WTC11 (cell line): ENCODE data around the gene TPK1. TPM values are rescaled to one million over a fixed set of nuclear protein-coding genes. Genes with fewer than 3 reads are reported as not detected.

Experiments
- ATAC-seq: fragments of 200-7000 bp; cut with Tn5 transposase; 2 replicates; pipeline ENCODE4 v1.10.0; 2021; ENCODE audit warnings: mild to moderate bottlenecking, moderate library complexity
- CTCF ChIA-PET: fragments of 300-600 bp; sonication (Branson Sonifier 250); formaldehyde crosslinking; loops from one replicate; lab custom pipeline; 2021; ENCODE audit warnings: antibody characterized with exemption; lab: Charles Lee
- POLR2A ChIA-PET: fragments of 350-600 bp; sonication (Branson Sonifier 250); formaldehyde crosslinking; loops from one replicate; lab custom pipeline; 2021; ENCODE audit warnings: antibody characterized with exemption; lab: Charles Lee
- DNase-seq: peaks from one replicate; pipeline ENCODE4 v3.0.0; 2021; ENCODE audit warnings: low spot score
- H3K27ac Mint-ChIP-seq: 2 replicates; pipeline ENCODE4 v1.8.0; 2021; ENCODE audit warnings: mixed read lengths
- H3K27me3 Mint-ChIP-seq: 2 replicates; pipeline ENCODE4 v1.8.0; 2021; ENCODE audit warnings: low read depth, mild to moderate bottlenecking, moderate library complexity, mixed read lengths
- H3K36me3 Mint-ChIP-seq: 2 replicates; pipeline ENCODE4 v1.8.0; 2021; ENCODE audit warnings: mixed read lengths
- H3K4me1 Mint-ChIP-seq: 2 replicates; pipeline ENCODE4 v1.8.0; 2022; ENCODE audit warnings: mixed read lengths
- H3K4me3 Mint-ChIP-seq: 2 replicates; pipeline ENCODE4 v1.8.0; 2021; ENCODE audit warnings: mild to moderate bottlenecking, moderate library complexity, mixed read lengths
- H3K9me3 Mint-ChIP-seq: 2 replicates; pipeline ENCODE4 v1.8.0; 2021; ENCODE audit warnings: mixed read lengths
- ATF1 ChIP-seq: sonication (generic); formaldehyde crosslinking; IDR thresholded peaks from 2 replicates; pipeline ENCODE4 v1.8.1; 2023; ENCODE audit warnings: mild to moderate bottlenecking, moderate library complexity, missing genetic modification reagents
- ELF4 ChIP-seq: sonication (generic); formaldehyde crosslinking; IDR thresholded peaks from 2 replicates; pipeline ENCODE4 v1.8.1; 2022; ENCODE audit warnings: low read depth, mild to moderate bottlenecking, moderate library complexity, missing genetic modification reagents
- EMX1 ChIP-seq: fragments of 250-450 bp; sonication (Bioruptor Pico); IDR thresholded peaks from 2 replicates; pipeline ENCODE4 v1.8.0; 2021; ENCODE audit warnings: mild to moderate bottlenecking
- ESRRA ChIP-seq: sonication (generic); formaldehyde crosslinking; IDR thresholded peaks from 2 replicates; pipeline ENCODE4 v1.8.1; 2022; ENCODE audit warnings: mild to moderate bottlenecking, missing genetic modification reagents, borderline replicate concordance
- FOXJ3 ChIP-seq: sonication (generic); formaldehyde crosslinking; IDR thresholded peaks from 2 replicates; pipeline ENCODE4 v1.9.0; 2021; ENCODE audit warnings: missing genetic modification reagents, mild to moderate bottlenecking, borderline replicate concordance
- MYBL2 ChIP-seq: sonication (generic); formaldehyde crosslinking; IDR thresholded peaks from 2 replicates; pipeline ENCODE4 v1.8.1; 2023; ENCODE audit warnings: mild to moderate bottlenecking, moderate library complexity, missing genetic modification reagents
- NFE2L1 ChIP-seq: sonication (generic); formaldehyde crosslinking; IDR thresholded peaks from 2 replicates; pipeline ENCODE4 v1.8.1; 2023; ENCODE audit warnings: missing genetic modification reagents
- NFYB ChIP-seq: sonication (generic); formaldehyde crosslinking; conservative IDR thresholded peaks from 2 replicates; pipeline ENCODE4 v1.8.0; 2022; ENCODE audit warnings: low read depth, missing genetic modification reagents
- OVOL2 ChIP-seq: fragments of 250-450 bp; sonication (Bioruptor Pico); IDR thresholded peaks from 2 replicates; pipeline ENCODE4 v1.9.0; 2021; ENCODE audit warnings: mild to moderate bottlenecking, borderline replicate concordance
- PRRX2 ChIP-seq: fragments of 250-450 bp; sonication (Bioruptor Pico); IDR thresholded peaks from 2 replicates; pipeline ENCODE4 v1.8.0; 2021; ENCODE audit warnings: mild to moderate bottlenecking
- RELA ChIP-seq: sonication (generic); formaldehyde crosslinking; IDR thresholded peaks from 2 replicates; pipeline ENCODE4 v1.8.1; 2022; ENCODE audit warnings: missing genetic modification reagents, mild to moderate bottlenecking, borderline replicate concordance
- RORB ChIP-seq: fragments of 250-450 bp; sonication (Bioruptor Pico); IDR thresholded peaks from 2 replicates; pipeline ENCODE4 v1.9.0; 2021; ENCODE audit warnings: mild to moderate bottlenecking
- SMAD3 ChIP-seq: sonication (generic); formaldehyde crosslinking; IDR thresholded peaks from 2 replicates; pipeline ENCODE4 v1.8.0; 2022; ENCODE audit warnings: missing genetic modification reagents, mild to moderate bottlenecking, borderline replicate concordance
- SMAD4 ChIP-seq: sonication (generic); formaldehyde crosslinking; IDR thresholded peaks from 2 replicates; pipeline ENCODE4 v1.8.0; 2022; ENCODE audit warnings: mild to moderate bottlenecking, missing genetic modification reagents
- TCF7 ChIP-seq: sonication (generic); formaldehyde crosslinking; IDR thresholded peaks from 2 replicates; pipeline ENCODE4 v1.8.0; 2022; ENCODE audit warnings: mild to moderate bottlenecking, low read depth, missing genetic modification reagents, moderate library complexity
- ZNF219 ChIP-seq: sonication (generic); formaldehyde crosslinking; IDR thresholded peaks from 2 replicates; pipeline ENCODE4 v1.8.0; 2023; ENCODE audit warnings: missing genetic modification reagents, mild to moderate bottlenecking, borderline replicate concordance
- ZNF263 ChIP-seq: sonication (generic); formaldehyde crosslinking; IDR thresholded peaks from 2 replicates; pipeline ENCODE4 v1.8.1; 2022; ENCODE audit warnings: low read depth, mild to moderate bottlenecking, moderate library complexity, missing genetic modification reagents
- ZNF416 ChIP-seq: fragments of 250-450 bp; sonication (Bioruptor Pico); IDR thresholded peaks from 2 replicates; pipeline ENCODE4 v1.9.0; 2021; ENCODE audit warnings: mild to moderate bottlenecking, inconsistent platforms
- ZNF423 ChIP-seq: fragments of 250-450 bp; sonication (Bioruptor Pico); IDR thresholded peaks from 2 replicates; pipeline ENCODE4 v2.1.2; 2022; ENCODE audit warnings: mild to moderate bottlenecking, moderate library complexity
- total RNA-seq: library from RNA; stranded (reverse); gene quantifications from 3 replicates; pipeline ENCODE4 v1.2.3, GENCODE V29; 2021
- TF ChIP-seq, protein P1 (sequence below): sonication (generic); formaldehyde crosslinking; IDR thresholded peaks from 2 replicates; pipeline ENCODE4 v1.8.1; 2023; ENCODE audit warnings: mild to moderate bottlenecking, missing genetic modification reagents
- TF ChIP-seq, protein P2 (sequence below): sonication (generic); formaldehyde crosslinking; IDR thresholded peaks from 2 replicates; pipeline ENCODE4 v1.8.1; 2022; ENCODE audit warnings: mild to moderate bottlenecking, moderate library complexity, missing genetic modification reagents
- TF ChIP-seq, protein P3 (sequence below): sonication (generic); formaldehyde crosslinking; IDR thresholded peaks from 2 replicates; pipeline ENCODE4 v1.8.0; 2022; ENCODE audit warnings: mild to moderate bottlenecking, missing genetic modification reagents
- TF ChIP-seq, protein P4 (sequence below): fragments of 200-600 bp; IDR thresholded peaks from 2 replicates; pipeline ENCODE4 v1.8.0; 2022; ENCODE audit warnings: antibody characterized with exemption
- TF ChIP-seq, protein P5 (sequence below): sonication (generic); formaldehyde crosslinking; IDR thresholded peaks from 2 replicates; pipeline ENCODE4 v1.8.0; 2022; ENCODE audit warnings: mild to moderate bottlenecking, missing genetic modification reagents
- TF ChIP-seq, protein P6 (sequence below): sonication (generic); formaldehyde crosslinking; conservative IDR thresholded peaks from 2 replicates; pipeline ENCODE4 v1.8.1; 2022; ENCODE audit warnings: mild to moderate bottlenecking, missing genetic modification reagents
- TF ChIP-seq, protein P7 (sequence below): sonication (generic); formaldehyde crosslinking; IDR thresholded peaks from 2 replicates; pipeline ENCODE4 v1.8.0; 2022; ENCODE audit warnings: missing genetic modification reagents

TPK1 gene
- total RNA-seq, 1 experiment from 2014 or later, result 2.7 TPM

DNA sequence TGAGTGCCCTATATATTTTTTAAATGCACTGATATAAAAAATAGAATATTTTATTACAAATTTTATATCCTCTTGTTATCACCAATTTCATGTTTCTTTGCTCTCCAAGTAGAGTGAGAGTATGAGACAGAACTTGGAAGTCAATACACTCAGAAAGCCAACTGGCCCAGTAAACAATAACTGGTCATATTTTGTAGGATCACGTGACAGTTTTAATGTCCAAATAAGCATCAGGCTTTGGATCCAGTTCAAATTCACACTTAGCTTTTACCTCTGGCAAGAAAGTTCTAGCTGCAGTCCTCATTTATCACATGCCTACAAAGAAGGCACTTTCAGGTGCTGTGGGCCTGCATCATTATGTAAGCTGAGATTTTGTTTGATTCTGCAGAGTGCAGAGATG lies 21.6 kb upstream of the TPK1 start:
- DNase-seq (no peak), ATAC-seq (no peak)
- peaks cover 15% of the 10 kb centered on the region for H3K4me1 Mint-ChIP-seq
- H3K27me3 Mint-ChIP-seq, result no peaks in the 10 kb centered on the region
- no peak overlapping the region; the same call in 1 of the 2 replicates for H3K27ac Mint-ChIP-seq
- CTCF ChIA-PET, result no interaction called here
- no peaks in the 10 kb centered on the region for H3K36me3 Mint-ChIP-seq
- no peaks in the 10 kb centered on the region for H3K9me3 Mint-ChIP-seq
- POLR2A ChIA-PET, result no interaction called here
- TF ChIP-seq ZNF416 (CRISPR knock-in tag) (no peak), SMAD3 (CRISPR knock-in tag) (no peak), ATF1 (CRISPR knock-in tag) (no peak), ELF4 (CRISPR knock-in tag) (no peak), SMAD4 (CRISPR knock-in tag) (no peak), ESRRA (no peak), NFE2L1 (no peak), RELA (CRISPR knock-in tag) (no peak)
- TF ChIP-seq, protein P1, sequence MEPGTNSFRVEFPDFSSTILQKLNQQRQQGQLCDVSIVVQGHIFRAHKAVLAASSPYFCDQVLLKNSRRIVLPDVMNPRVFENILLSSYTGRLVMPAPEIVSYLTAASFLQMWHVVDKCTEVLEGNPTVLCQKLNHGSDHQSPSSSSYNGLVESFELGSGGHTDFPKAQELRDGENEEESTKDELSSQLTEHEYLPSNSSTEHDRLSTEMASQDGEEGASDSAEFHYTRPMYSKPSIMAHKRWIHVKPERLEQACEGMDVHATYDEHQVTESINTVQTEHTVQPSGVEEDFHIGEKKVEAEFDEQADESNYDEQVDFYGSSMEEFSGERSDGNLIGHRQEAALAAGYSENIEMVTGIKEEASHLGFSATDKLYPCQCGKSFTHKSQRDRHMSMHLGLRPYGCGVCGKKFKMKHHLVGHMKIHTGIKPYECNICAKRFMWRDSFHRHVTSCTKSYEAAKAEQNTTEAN, result no peak
- TF ChIP-seq, protein P2, sequence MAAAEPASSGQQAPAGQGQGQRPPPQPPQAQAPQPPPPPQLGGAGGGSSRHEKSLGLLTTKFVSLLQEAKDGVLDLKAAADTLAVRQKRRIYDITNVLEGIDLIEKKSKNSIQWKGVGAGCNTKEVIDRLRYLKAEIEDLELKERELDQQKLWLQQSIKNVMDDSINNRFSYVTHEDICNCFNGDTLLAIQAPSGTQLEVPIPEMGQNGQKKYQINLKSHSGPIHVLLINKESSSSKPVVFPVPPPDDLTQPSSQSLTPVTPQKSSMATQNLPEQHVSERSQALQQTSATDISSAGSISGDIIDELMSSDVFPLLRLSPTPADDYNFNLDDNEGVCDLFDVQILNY (CRISPR knock-in tag), result no peak
- TF ChIP-seq, protein P3, sequence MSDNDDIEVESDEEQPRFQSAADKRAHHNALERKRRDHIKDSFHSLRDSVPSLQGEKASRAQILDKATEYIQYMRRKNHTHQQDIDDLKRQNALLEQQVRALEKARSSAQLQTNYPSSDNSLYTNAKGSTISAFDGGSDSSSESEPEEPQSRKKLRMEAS (CRISPR knock-in tag), result no peak
- no peak overlapping the region for H3K4me3 Mint-ChIP-seq

DNA sequence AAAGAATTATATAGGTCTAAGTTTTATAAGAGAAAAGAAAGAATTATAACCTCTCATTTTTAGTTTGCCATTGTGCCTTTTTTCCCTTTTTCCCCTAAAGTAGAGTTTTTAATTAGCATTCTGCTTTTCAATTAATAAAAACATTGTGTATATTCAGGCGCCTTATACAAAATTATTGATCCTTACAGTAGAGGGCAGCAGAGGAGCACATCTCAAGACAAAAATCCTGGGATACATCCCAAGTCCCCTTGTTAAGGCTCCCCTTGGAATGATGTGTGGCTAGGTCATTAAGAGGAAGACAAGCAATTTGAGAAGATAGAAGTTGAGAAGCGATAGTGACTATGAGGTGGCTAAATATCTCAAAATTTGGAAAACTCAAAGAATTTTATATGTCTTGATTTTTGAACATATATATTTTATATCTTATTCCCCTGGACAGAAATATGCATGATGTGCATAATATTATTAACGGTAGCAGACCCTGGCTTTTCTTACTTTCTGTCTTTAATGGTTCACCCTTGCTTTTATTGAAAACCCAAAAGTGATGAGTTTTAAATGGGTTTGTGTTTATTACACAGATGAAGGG lies 19.1 kb upstream of the TPK1 start:
- Mint-ChIP-seq H3K9me3 (no peaks in the 10 kb centered on the region), H3K4me3 (no peak overlapping the region), H3K4me1 (peaks cover 14% of the 10 kb centered on the region), H3K27ac (no peak overlapping the region), H3K36me3 (no peaks in the 10 kb centered on the region), H3K27me3 (no peaks in the 10 kb centered on the region)
- ChIA-PET POLR2A (no interaction called here), CTCF (no interaction called here)
- TF ChIP-seq, protein P4, sequence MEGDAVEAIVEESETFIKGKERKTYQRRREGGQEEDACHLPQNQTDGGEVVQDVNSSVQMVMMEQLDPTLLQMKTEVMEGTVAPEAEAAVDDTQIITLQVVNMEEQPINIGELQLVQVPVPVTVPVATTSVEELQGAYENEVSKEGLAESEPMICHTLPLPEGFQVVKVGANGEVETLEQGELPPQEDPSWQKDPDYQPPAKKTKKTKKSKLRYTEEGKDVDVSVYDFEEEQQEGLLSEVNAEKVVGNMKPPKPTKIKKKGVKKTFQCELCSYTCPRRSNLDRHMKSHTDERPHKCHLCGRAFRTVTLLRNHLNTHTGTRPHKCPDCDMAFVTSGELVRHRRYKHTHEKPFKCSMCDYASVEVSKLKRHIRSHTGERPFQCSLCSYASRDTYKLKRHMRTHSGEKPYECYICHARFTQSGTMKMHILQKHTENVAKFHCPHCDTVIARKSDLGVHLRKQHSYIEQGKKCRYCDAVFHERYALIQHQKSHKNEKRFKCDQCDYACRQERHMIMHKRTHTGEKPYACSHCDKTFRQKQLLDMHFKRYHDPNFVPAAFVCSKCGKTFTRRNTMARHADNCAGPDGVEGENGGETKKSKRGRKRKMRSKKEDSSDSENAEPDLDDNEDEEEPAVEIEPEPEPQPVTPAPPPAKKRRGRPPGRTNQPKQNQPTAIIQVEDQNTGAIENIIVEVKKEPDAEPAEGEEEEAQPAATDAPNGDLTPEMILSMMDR, result peak; percentile 36
- TF ChIP-seq ZNF423 (CRISPR knock-in tag), result no peak
- ATAC-seq (peak; percentile 86), DNase-seq (no peak)

DNA sequence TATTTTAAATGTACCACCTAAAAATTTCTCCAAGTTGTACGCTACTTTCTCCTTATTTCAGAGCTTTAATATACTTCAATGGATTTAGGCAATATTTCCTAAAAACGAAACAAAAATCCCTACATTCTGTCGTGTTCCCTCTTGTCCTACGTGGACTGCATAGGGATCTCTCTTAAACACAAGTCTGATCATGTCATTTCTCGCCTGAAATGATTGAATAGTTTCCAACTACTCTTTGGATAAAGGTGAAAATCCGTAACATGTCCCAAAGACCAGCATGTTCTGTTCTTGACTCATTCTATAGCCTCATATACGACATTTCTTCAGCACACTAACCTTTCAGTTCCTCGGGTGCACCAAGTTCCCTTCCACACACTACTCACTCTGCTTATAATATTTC lies 17.7 kb upstream of the TPK1 start:
- Mint-ChIP-seq H3K4me3 (no peak overlapping the region), H3K9me3 (peaks cover 3% of the 10 kb centered on the region; the same call in 1 of the 2 replicates), H3K36me3 (no peaks in the 10 kb centered on the region), H3K27ac (no peak overlapping the region), H3K4me1 (peaks cover 11% of the 10 kb centered on the region), H3K27me3 (no peaks in the 10 kb centered on the region)
- ATAC-seq (no peak), DNase-seq (no peak)
- ChIA-PET POLR2A (no interaction called here), CTCF (no interaction called here)
- no peak for TF ChIP-seq RORB (CRISPR knock-in tag)
- no peak for TF ChIP-seq OVOL2
- TF ChIP-seq, protein P5, sequence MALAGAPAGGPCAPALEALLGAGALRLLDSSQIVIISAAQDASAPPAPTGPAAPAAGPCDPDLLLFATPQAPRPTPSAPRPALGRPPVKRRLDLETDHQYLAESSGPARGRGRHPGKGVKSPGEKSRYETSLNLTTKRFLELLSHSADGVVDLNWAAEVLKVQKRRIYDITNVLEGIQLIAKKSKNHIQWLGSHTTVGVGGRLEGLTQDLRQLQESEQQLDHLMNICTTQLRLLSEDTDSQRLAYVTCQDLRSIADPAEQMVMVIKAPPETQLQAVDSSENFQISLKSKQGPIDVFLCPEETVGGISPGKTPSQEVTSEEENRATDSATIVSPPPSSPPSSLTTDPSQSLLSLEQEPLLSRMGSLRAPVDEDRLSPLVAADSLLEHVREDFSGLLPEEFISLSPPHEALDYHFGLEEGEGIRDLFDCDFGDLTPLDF (CRISPR knock-in tag), result no peak
- TF ChIP-seq, protein P6, sequence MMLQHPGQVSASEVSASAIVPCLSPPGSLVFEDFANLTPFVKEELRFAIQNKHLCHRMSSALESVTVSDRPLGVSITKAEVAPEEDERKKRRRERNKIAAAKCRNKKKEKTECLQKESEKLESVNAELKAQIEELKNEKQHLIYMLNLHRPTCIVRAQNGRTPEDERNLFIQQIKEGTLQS (CRISPR knock-in tag), result no peak
- TF ChIP-seq TCF7, result no peak
- no peak for TF ChIP-seq ZNF423 (CRISPR knock-in tag)
- no peak for TF ChIP-seq ZNF263 (CRISPR knock-in tag)
- TF ChIP-seq MYBL2 (CRISPR knock-in tag), result no peak
- no peak for TF ChIP-seq PRRX2 (CRISPR knock-in tag)
- no peak for TF ChIP-seq EMX1 (CRISPR knock-in tag)
- no peak for TF ChIP-seq ZNF219
- no peak for TF ChIP-seq NFYB (CRISPR knock-in tag)
- TF ChIP-seq FOXJ3, result no peak
- TF ChIP-seq, protein P7, sequence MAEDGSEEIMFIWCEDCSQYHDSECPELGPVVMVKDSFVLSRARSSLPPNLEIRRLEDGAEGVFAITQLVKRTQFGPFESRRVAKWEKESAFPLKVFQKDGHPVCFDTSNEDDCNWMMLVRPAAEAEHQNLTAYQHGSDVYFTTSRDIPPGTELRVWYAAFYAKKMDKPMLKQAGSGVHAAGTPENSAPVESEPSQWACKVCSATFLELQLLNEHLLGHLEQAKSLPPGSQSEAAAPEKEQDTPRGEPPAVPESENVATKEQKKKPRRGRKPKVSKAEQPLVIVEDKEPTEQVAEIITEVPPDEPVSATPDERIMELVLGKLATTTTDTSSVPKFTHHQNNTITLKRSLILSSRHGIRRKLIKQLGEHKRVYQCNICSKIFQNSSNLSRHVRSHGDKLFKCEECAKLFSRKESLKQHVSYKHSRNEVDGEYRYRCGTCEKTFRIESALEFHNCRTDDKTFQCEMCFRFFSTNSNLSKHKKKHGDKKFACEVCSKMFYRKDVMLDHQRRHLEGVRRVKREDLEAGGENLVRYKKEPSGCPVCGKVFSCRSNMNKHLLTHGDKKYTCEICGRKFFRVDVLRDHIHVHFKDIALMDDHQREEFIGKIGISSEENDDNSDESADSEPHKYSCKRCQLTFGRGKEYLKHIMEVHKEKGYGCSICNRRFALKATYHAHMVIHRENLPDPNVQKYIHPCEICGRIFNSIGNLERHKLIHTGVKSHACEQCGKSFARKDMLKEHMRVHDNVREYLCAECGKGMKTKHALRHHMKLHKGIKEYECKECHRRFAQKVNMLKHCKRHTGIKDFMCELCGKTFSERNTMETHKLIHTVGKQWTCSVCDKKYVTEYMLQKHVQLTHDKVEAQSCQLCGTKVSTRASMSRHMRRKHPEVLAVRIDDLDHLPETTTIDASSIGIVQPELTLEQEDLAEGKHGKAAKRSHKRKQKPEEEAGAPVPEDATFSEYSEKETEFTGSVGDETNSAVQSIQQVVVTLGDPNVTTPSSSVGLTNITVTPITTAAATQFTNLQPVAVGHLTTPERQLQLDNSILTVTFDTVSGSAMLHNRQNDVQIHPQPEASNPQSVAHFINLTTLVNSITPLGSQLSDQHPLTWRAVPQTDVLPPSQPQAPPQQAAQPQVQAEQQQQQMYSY (CRISPR knock-in tag), result no peak
